HFFc6 (cell line): ENCODE data around the gene RAB1B. TPM values are rescaled to one million over a fixed set of nuclear protein-coding genes. Genes with fewer than 3 reads are reported as not detected.
A peak's percentile ranks its signal among the peaks of the same experiment; 100 is the strongest.

Experiments
- DNase-seq: peaks from one replicate; pipeline ENCODE4 v3.0.0-alpha.2; 2018
- H3K27ac Mint-ChIP-seq: 2 replicates; pipeline ENCODE4 v1.8.0; 2020; ENCODE audit warnings: mild to moderate bottlenecking, mixed read lengths
- H3K27me3 Mint-ChIP-seq: 2 replicates; pipeline ENCODE4 v1.8.0; 2021; ENCODE audit warnings: mild to moderate bottlenecking, moderate library complexity, mixed read lengths; ENCODE audit not compliant: insufficient read depth
- H3K36me3 Mint-ChIP-seq: 2 replicates; pipeline ENCODE4 v1.8.0; 2021; ENCODE audit warnings: low read depth, mixed read lengths
- H3K4me1 Mint-ChIP-seq: 2 replicates; pipeline ENCODE4 v1.8.0; 2020; ENCODE audit warnings: low read depth, mixed read lengths
- H3K4me3 Mint-ChIP-seq: 2 replicates; pipeline ENCODE4 v1.8.0; 2020; ENCODE audit warnings: mild to moderate bottlenecking, moderate library complexity, mixed read lengths
- H3K9me3 Mint-ChIP-seq: 2 replicates; pipeline ENCODE4 v1.8.0; 2020; ENCODE audit warnings: mild to moderate bottlenecking, mixed read lengths
- CTCF ChIP-seq: fragments of 200-600 bp; sonication (generic); IDR thresholded peaks from 2 replicates; pipeline ENCODE4 v1.5.0; 2021; ENCODE audit warnings: antibody characterized with exemption, mild to moderate bottlenecking
- total RNA-seq, 6 experiments: library from RNA; stranded (reverse); fragmentation: NEBNext Ultra II Directional; extraction: Animal tissue kit (Norgen Biotek cat#: 25700); gene quantifications; 2 replicates in 1 of 6; 3 replicates in 5 of 6; pipeline ENCODE4 v1.2.3, GENCODE V29; 2021

Gene RAB1B
- total RNA-seq, 6 experiments from 2014 or later = 220 to 272 (median 246) TPM

- H3K27me3 Mint-ChIP-seq = peaks cover 13% of the 10 kb centered on the region
- H3K9me3 Mint-ChIP-seq = no peaks in the 10 kb centered on the region
- peaks cover 30% of the 10 kb centered on the region for H3K4me1 Mint-ChIP-seq
- DNase-seq = no peak
- no peaks in the 10 kb centered on the region for H3K36me3 Mint-ChIP-seq
- no peak for TF ChIP-seq CTCF
- H3K27ac Mint-ChIP-seq = peak overlapping the region; percentile 99
- H3K4me3 Mint-ChIP-seq = peak overlapping the region; percentile 96
These were observed 19.6 kb downstream of the RAB1B start for GRCh38 chr11:66287889-66288670.

- H3K9me3 Mint-ChIP-seq = no peaks in the 10 kb centered on the region
- TF ChIP-seq CTCF = peak; percentile 50
- DNase-seq = peak; percentile 100
- peak within 1 kb of the TSS; percentile 96 for H3K4me3 Mint-ChIP-seq
- H3K27me3 Mint-ChIP-seq = peaks cover 13% of the 10 kb centered on the region
- no peaks in the 10 kb centered on the region for H3K36me3 Mint-ChIP-seq
- peak within 1 kb of the TSS; percentile 99 for H3K27ac Mint-ChIP-seq
- peaks cover 30% of the 10 kb centered on the region for H3K4me1 Mint-ChIP-seq
These were observed 20.5 kb downstream of the RAB1B start, which contains the start of gene YIF1A for GRCh38 chr11:66288671-66289547. TSS of gene YIF1A (minus strand) at chr11:66289143. CDS start at chr11:66288985, 158 bp downstream.

GRCh38 chr11:66289548-66290329 is 21.3 kb downstream of the RAB1B start:
- peak overlapping the region; percentile 96 for H3K4me3 Mint-ChIP-seq
- H3K4me1 Mint-ChIP-seq = peaks cover 30% of the 10 kb centered on the region
- TF ChIP-seq CTCF = no peak
- no peak for DNase-seq
- H3K27me3 Mint-ChIP-seq = peaks cover 13% of the 10 kb centered on the region
- no peaks in the 10 kb centered on the region for H3K36me3 Mint-ChIP-seq
- H3K27ac Mint-ChIP-seq = peak overlapping the region; percentile 99
- H3K9me3 Mint-ChIP-seq = no peaks in the 10 kb centered on the region

GRCh38 chr11:66290330-66290621 is 21.8 kb downstream of the RAB1B start:
- H3K27me3 Mint-ChIP-seq = peaks cover 13% of the 10 kb centered on the region
- H3K27ac Mint-ChIP-seq = peak overlapping the region; percentile 99
- no peak for DNase-seq
- H3K4me3 Mint-ChIP-seq = peak overlapping the region; percentile 96
- no peaks in the 10 kb centered on the region for H3K9me3 Mint-ChIP-seq
- no peak for TF ChIP-seq CTCF
- H3K4me1 Mint-ChIP-seq = peaks cover 30% of the 10 kb centered on the region
- no peaks in the 10 kb centered on the region for H3K36me3 Mint-ChIP-seq

- peaks cover 30% of the 10 kb centered on the region for H3K4me1 Mint-ChIP-seq
- H3K36me3 Mint-ChIP-seq = no peaks in the 10 kb centered on the region
- no peak for DNase-seq
- peak overlapping the region; percentile 96; the same call in 1 of the 2 replicates for H3K4me3 Mint-ChIP-seq
- H3K9me3 Mint-ChIP-seq = no peaks in the 10 kb centered on the region
- TF ChIP-seq CTCF = no peak
- peaks cover 13% of the 10 kb centered on the region for H3K27me3 Mint-ChIP-seq
- H3K27ac Mint-ChIP-seq = no peak overlapping the region
These were observed 22.9 kb downstream of the RAB1B start for GRCh38 chr11:66291303-66291705.
